Endothelial cell of umbilical vein (primary cell): ENCODE results near the gene ADM2.

Experiments used
- EZH2 ChIP-seq: IDR thresholded peaks from 2 replicates; pipeline ENCODE4 v1.6.1; 2012; ENCODE audit warnings: borderline replicate concordance, low read depth, mild to moderate bottlenecking, moderate library complexity, low read length, inconsistent platforms; ENCODE audit not compliant: severe bottlenecking
- TF ChIP-seq, protein P1 (sequence below), 2 donors: IDR thresholded peaks; 1 replicate in 1 of 2; 2 replicates in 1 of 2; pipeline ENCODE4 v1.5.1; 2011; ENCODE audit warnings: low read length in 2 of 2, mild to moderate bottlenecking in 2 of 2, moderate library complexity in 2 of 2, control low read depth in 1 of 2, inconsistent platforms in 1 of 2, low read depth in 1 of 2; ENCODE audit not compliant: insufficient read depth in 1 of 2; ENCODE audit errors: extremely low read depth in 1 of 2

DNA sequence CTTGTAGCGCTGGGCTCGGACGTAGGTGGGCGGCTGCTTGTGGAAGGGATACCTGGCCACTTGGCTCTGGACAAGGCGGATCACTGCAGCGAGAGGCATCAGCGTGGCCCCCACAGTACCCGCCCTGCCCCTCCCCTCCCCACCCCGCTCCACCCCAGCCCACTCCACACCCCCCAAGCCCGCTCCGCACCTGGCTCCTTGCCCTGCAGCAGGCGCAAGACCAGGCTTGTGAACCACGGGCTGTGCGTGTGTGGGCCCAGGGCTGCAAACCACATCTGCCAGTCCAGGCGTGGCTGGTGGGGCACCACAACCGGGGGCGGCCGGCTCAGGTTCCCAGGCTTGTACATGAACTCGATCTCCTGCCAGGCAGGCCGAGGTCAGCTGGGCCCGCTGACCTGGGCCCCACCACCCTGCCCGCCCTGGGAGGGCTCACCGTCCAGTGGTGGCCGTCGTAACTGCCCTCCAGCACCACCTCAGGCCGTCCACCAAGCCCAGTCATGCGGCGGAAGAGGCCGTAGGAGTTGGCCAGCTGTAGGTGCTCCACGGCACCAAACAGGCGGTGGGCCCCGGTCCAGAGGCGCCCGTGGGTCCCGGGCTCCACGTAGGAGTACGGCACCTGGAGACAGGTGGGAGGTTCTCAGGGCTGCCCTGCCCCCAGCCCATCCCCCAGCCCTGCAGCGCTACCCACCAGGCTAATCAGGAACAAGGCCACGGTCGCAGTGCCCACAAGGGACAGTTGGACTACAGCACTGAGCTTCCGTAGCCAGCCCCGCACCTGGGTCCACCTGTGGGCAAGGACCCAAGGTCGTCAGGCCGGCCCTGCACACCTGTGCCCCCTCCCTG is 23.2 kb downstream of the ADM2 start:
- TF ChIP-seq, protein P1, sequence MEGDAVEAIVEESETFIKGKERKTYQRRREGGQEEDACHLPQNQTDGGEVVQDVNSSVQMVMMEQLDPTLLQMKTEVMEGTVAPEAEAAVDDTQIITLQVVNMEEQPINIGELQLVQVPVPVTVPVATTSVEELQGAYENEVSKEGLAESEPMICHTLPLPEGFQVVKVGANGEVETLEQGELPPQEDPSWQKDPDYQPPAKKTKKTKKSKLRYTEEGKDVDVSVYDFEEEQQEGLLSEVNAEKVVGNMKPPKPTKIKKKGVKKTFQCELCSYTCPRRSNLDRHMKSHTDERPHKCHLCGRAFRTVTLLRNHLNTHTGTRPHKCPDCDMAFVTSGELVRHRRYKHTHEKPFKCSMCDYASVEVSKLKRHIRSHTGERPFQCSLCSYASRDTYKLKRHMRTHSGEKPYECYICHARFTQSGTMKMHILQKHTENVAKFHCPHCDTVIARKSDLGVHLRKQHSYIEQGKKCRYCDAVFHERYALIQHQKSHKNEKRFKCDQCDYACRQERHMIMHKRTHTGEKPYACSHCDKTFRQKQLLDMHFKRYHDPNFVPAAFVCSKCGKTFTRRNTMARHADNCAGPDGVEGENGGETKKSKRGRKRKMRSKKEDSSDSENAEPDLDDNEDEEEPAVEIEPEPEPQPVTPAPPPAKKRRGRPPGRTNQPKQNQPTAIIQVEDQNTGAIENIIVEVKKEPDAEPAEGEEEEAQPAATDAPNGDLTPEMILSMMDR (IDR thresholded peaks at IDR 0.05; ENCODE audit: extremely low read depth in 1 of 2, insufficient read depth in 1 of 2, low read depth in 1 of 2, low read length in 2 of 2): no peak
- TF ChIP-seq EZH2: no peak
